Gastrocnemius medialis (tissue), 4 donors: ENCODE results near the gene PROKR2. TPM values are rescaled to one million over a fixed set of nuclear protein-coding genes. Genes with fewer than 3 reads are reported as not detected.

Experiments used
- ATAC-seq, 2 donors: fragments of 150-250 bp; one replicate each; pipeline ENCODE4 v1.9.1; 2016
- DNase-seq, 2 donors: peaks; one replicate each; pipeline ENCODE4 v3.0.0-alpha.2; 2019
- H3K27ac ChIP-seq, 4 donors: fragments of 200-600 bp; sonication (generic); 1 replicate in 1 of 4; 2 replicates in 3 of 4; pipeline ENCODE4 v1.5.1; 2016 to 2018; ENCODE audit warnings: mild to moderate bottlenecking in 2 of 4, moderate library complexity in 1 of 4
- H3K27me3 ChIP-seq, 3 donors: fragments of 200-600 bp; sonication (generic) in 2 of 3; 1 replicate in 1 of 3; 2 replicates in 2 of 3; pipeline versions ENCODE4 v1.5.1 to v1.6.0; 2016 to 2019; ENCODE audit warnings: mild to moderate bottlenecking in 1 of 3, moderate library complexity in 1 of 3
- H3K36me3 ChIP-seq, 2 donors: fragments of 200-600 bp; sonication (generic) in 1 of 2; one replicate each; pipeline ENCODE4 v1.5.1; 2017 to 2018
- H3K4me1 ChIP-seq, 2 donors: fragments of 200-600 bp; sonication (generic) in 1 of 2; one replicate each; pipeline ENCODE4 v1.5.1; 2016 to 2017; ENCODE audit warnings: mild to moderate bottlenecking in 2 of 2
- H3K4me3 ChIP-seq, 4 donors: fragments of 200-600 bp; sonication (generic) in 3 of 4; 1 replicate in 1 of 4; 2 replicates in 3 of 4; pipeline ENCODE4 v1.5.1; 2016 to 2019; ENCODE audit warnings: mild to moderate bottlenecking in 2 of 4
- H3K9me3 ChIP-seq, 3 donors: fragments of 200-600 bp; sonication (generic) in 2 of 3; 1 replicate in 1 of 3; 2 replicates in 2 of 3; pipeline ENCODE4 v1.5.1; 2016 to 2019
- CTCF ChIP-seq, 5 experiments: fragments of 450-650 bp in 3 of 5; fragments of 200-600 bp in 2 of 5; sonication (generic) in 2 of 5; IDR thresholded peaks in 4 of 5; conservative IDR thresholded peaks in 1 of 5; 1 replicate in 4 of 5; 2 replicates in 1 of 5; pipeline ENCODE4 v1.5.1; 2016 to 2019; ENCODE audit warnings: antibody characterized with exemption in 5 of 5, mild to moderate bottlenecking in 3 of 5, moderate library complexity in 3 of 5
- POLR2A ChIP-seq, 2 donors: fragments of 450-650 bp; IDR thresholded peaks; one replicate each; pipeline ENCODE4 v1.6.1; 2017; ENCODE audit warnings: antibody characterized with exemption in 2 of 2, mild to moderate bottlenecking in 2 of 2, moderate library complexity in 2 of 2
- in situ Hi-C, 4 donors: fragments of 200-750 bp; cut with MboI; loops; one replicate each; pipeline versions ENCODE4 v1.15.0 to v1.8.0; 2017; ENCODE audit warnings: low sequenced_read_pairs in 4 of 4
- intact Hi-C: fragments of 100-400 bp; cut with DNase I; formaldehyde crosslinking; loops from one replicate; pipeline ENCODE4 v1.15.1; 2023; ENCODE audit warnings: low total_unique reads
- total RNA-seq, 4 donors: library from RNA; depleted of rRNA; stranded (reverse); fragments of >200 nt; gene quantifications; one replicate each; pipeline versions ENCODE4 v1.1.0 to v1.2.3, GENCODE V29; 2016

Gene PROKR2
- total RNA-seq, 4 donors from 2014 or later, result not detected

- H3K27ac ChIP-seq, result no peak overlapping the region
- DNase-seq, result no peak
- no peak for TF ChIP-seq CTCF (IDR thresholded peaks at IDR 0.05 in 4 of 5, conservative IDR thresholded peaks at IDR 0.05 in 1 of 5)
- no peak for TF ChIP-seq POLR2A (IDR thresholded peaks at IDR 0.05)
- no peak overlapping the region for H3K4me3 ChIP-seq
- ATAC-seq, result no peak
- no peaks in the 10 kb centered on the region for H3K36me3 ChIP-seq
- H3K4me1 ChIP-seq, result no peaks in the 10 kb centered on the region
- H3K27me3 ChIP-seq, result no peaks in the 10 kb centered on the region
- H3K9me3 ChIP-seq, result no peaks in the 10 kb centered on the region
- in situ Hi-C loops, result no loop called here
- intact Hi-C loops, result no loop called here
Observed at GRCh38 chr20:5328268-5328667, 11.5 kb upstream of the PROKR2 start.

GRCh38 chr20:5327356-5327755 is 10.6 kb upstream of the PROKR2 start:
- no peak for ATAC-seq
- DNase-seq, result no peak
- in situ Hi-C loops (no loop called here), intact Hi-C loops (no loop called here)
- Histone ChIP-seq H3K36me3 (no peaks in the 10 kb centered on the region), H3K27ac (no peak overlapping the region), H3K9me3 (no peaks in the 10 kb centered on the region), H3K4me3 (no peak overlapping the region), H3K4me1 (no peaks in the 10 kb centered on the region), H3K27me3 (no peaks in the 10 kb centered on the region)
- TF ChIP-seq CTCF (IDR thresholded peaks at IDR 0.05 in 4 of 5, conservative IDR thresholded peaks at IDR 0.05 in 1 of 5) (no peak), POLR2A (IDR thresholded peaks at IDR 0.05) (no peak)

DNA sequence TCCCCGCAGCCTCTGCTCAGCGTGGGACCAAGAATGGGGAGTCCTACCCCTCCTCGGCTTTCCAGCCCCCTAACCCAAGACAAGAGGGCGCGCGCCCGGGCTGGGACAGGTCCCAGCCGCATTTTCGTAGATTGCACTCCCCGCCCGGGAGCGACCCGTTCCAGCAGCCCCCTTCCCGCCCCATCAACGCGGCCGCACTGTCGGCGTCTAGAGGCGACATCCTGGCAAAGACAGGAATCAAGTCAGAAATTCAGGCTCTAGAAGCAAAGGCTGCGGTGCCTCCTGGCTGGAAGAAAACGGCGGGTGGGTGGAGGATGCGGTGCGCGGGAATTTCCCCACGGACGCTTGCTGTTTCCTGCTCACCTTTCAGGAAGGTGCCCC is 957 bp downstream of the PROKR2 start:
- Histone ChIP-seq H3K9me3 (no peaks in the 10 kb centered on the region), H3K4me1 (no peaks in the 10 kb centered on the region), H3K27me3 (peaks cover 16 to 23% (median 16%) of the 10 kb centered on the region in 3 donors), H3K27ac (no peak overlapping the region), H3K36me3 (no peaks in the 10 kb centered on the region), H3K4me3 (no peak overlapping the region)
- in situ Hi-C loops, result no loop called here
- ATAC-seq, result no peak
- TF ChIP-seq CTCF (IDR thresholded peaks at IDR 0.05 in 4 of 5, conservative IDR thresholded peaks at IDR 0.05 in 1 of 5), result no peak
- no peak for TF ChIP-seq POLR2A (IDR thresholded peaks at IDR 0.05)
- DNase-seq, result no peak
- intact Hi-C loops, result no loop called here

- no peaks in the 10 kb centered on the region for H3K9me3 ChIP-seq
- intact Hi-C loops (no loop called here), in situ Hi-C loops (no loop called here)
- no peaks in the 10 kb centered on the region for H3K36me3 ChIP-seq
- no peak for ATAC-seq
- H3K27ac ChIP-seq, result no peak overlapping the region
- no peaks in the 10 kb centered on the region for H3K4me1 ChIP-seq
- no peak for DNase-seq
- H3K27me3 ChIP-seq, result peaks cover 16 to 23% (median 16%) of the 10 kb centered on the region in 3 donors
- TF ChIP-seq CTCF (IDR thresholded peaks at IDR 0.05 in 4 of 5, conservative IDR thresholded peaks at IDR 0.05 in 1 of 5) (no peak), POLR2A (IDR thresholded peaks at IDR 0.05) (no peak)
- H3K4me3 ChIP-seq, result no peak overlapping the region
Observed at GRCh38 chr20:5313916-5314315, 2.8 kb downstream of the PROKR2 start.

DNA sequence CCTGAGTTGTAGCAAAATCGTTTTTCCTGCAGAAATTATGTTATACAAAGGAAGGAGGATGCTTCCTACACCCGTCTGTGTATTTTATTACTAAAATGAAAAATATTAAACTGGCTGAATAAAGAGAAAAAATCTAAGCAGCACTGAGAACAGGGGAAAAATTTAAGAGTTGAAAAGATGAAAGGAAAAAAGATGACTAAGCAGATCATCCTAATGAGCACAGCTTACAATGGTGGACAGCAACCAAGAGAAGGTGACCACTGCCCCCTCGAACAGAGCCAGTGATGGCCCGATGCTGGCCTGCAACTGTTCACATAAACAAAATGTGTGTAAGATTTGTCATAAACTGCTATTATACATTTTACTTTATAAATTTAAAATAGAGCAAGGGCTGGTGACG is 4.2 kb downstream of the PROKR2 start:
- Histone ChIP-seq H3K27me3 (peaks cover 7 to 21% (median 16%) of the 10 kb centered on the region in 3 donors), H3K36me3 (no peaks in the 10 kb centered on the region), H3K4me3 (no peak overlapping the region), H3K4me1 (no peaks in the 10 kb centered on the region), H3K9me3 (no peaks in the 10 kb centered on the region), H3K27ac (no peak overlapping the region)
- ATAC-seq, result no peak
- no peak for DNase-seq
- TF ChIP-seq POLR2A (IDR thresholded peaks at IDR 0.05), result no peak
- no peak for TF ChIP-seq CTCF (IDR thresholded peaks at IDR 0.05 in 4 of 5, conservative IDR thresholded peaks at IDR 0.05 in 1 of 5)
- in situ Hi-C loops (no loop called here), intact Hi-C loops (no loop called here)
